GM10847 (cell line): ENCODE data around the gene DCST2.
A peak's percentile ranks its signal among the peaks of the same experiment; 100 is the strongest.

ENCODE experiments used
- POLR2A ChIP-seq: IDR thresholded peaks from 2 replicates; pipeline ENCODE4 v1.6.1; 2011; ENCODE audit not compliant: insufficient read length; ENCODE audit errors: extremely low read depth

The DCST2 gene

GRCh38 chr1:154975409-154976059 is 58.0 kb downstream of the DCST2 start:
- no peak for TF ChIP-seq POLR2A

DNA sequence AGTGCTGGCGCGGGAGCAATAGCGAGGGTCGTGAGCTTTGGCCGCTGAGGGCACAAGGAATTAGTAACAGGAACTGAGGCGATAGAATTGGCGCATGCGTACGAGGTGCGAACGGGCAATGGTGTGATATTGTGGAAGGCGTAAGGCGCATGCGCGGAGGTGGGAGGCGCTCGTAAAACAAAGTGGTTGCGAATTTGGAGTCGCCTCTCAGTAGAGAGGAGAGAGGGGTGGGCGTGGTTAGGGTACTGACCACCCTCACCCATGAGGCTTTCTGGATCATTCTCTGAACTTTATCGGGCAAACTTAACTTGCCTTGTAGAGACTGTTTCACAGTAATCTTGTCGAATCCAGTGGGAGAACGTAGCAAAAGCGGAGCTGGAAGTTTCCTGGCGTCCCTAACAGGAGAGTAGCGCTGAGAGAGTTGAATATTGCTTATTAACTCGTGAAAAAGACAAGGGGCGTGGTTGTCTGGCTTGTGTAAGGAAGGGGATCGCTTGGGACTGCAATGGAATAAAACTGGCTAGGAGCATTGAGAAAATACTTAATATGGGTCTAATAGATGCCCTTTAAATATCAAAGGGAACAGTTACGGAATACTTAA is 58.7 kb downstream of the DCST2 start:
- TF ChIP-seq POLR2A, result peak; percentile 31

GRCh38 chr1:154974102-154974807 is 59.3 kb downstream of the DCST2 start, which contains the start of gene CKS1B:
TSS of gene CKS1B (plus strand) at chr1:154974681. CDS start at chr1:154974746, 65 bp downstream.
- peak; percentile 57 for TF ChIP-seq POLR2A

DNA sequence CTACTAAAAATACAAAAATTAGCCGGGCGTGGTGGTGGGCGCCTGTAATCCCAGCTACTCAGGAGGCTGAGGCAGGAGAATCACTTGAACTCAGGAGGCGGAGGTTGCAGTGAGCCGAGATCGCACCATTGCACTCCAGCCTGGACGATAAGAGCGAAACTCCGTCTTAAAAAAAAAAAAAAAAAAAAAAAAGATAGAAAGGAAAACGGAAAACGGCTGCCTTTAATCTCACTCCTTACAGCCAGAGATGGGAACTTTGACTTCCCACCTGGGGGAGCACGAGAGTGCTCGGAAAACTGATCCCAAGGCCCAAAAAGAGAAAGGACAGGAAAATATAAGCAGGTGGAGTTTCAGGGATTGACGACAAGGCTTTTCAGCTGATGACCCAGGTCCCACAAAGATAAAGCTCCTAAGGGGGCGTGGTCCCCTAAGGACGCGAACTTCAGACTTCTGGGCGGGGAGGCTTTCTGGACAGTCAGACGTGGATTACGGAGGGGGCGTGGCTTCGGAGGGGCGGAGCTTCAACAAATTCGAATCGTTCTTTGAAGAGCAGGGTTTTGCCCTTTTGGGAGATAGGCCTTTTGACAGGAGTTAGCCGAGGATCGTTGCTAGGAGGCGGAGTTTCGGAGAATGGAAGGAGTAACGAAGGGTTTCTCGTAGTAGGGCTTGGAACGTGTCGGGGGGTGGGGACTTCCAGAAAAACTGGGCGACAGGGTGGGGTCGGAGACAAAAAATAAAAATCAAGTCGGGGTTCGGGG is 60.1 kb downstream of the DCST2 start:
- no peak for TF ChIP-seq POLR2A

- no peak for TF ChIP-seq POLR2A
These were observed 60.9 kb downstream of the DCST2 start for GRCh38 chr1:154972517-154973343.

DNA sequence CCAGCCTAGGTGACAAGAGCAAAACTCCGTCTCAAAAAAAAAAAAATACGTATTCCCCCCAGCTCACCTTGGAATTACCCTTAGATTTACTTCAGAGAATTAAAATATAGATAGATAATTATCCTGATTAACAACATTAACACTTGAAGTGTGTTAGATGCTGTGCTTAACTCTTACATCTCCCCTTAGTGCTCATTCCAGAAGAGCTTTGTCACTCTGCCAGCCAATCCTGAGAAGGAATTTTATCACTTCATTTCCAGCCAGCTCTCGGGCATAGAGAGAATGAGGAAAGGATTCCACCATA is 61.4 kb downstream of the DCST2 start:
- no peak for TF ChIP-seq POLR2A

- TF ChIP-seq POLR2A, result no peak
These were observed 62.1 kb downstream of the DCST2 start for GRCh38 chr1:154971341-154971998.

GRCh38 chr1:154970631-154971340 is 62.8 kb downstream of the DCST2 start, which contains the start of gene SHC1:
TSS of gene SHC1 (minus strand) at chr1:154970747. CDS start at chr1:154970526, 221 bp downstream.
- peak; percentile 35 for TF ChIP-seq POLR2A

GRCh38 chr1:154969860-154970452 is 63.6 kb downstream of the DCST2 start:
- TF ChIP-seq POLR2A, result no peak

GRCh38 chr1:154969246-154969645 is 64.3 kb downstream of the DCST2 start:
- no peak for TF ChIP-seq POLR2A

DNA sequence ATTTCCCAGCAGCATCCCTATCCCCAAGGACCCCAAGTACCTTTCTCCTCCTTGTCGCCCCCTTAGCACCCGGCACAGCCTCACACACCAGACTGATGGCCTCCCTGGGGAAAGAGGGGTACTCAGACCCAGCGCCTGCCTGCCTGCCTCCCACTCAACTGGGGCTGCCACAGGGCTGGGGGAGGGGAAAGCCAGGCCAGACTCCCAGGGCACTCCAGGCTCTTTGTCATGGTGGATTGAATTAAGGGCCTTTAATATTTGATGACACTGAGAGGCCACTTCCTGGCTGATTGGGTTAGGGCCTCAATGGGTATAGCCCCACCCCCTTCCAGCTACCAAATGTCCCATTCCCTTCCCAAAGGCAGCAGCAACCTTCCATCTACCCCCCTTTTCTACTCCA is 64.8 kb downstream of the DCST2 start:
- no peak for TF ChIP-seq POLR2A
